ENCODE measurements around the gene SMAD3.
"Not testable (repeated sequence)": the region's sequence is repeated elsewhere in the genome, so short reads cannot be mapped to it uniquely, and the experiment has no call there.

The SMAD3 gene

DNA sequence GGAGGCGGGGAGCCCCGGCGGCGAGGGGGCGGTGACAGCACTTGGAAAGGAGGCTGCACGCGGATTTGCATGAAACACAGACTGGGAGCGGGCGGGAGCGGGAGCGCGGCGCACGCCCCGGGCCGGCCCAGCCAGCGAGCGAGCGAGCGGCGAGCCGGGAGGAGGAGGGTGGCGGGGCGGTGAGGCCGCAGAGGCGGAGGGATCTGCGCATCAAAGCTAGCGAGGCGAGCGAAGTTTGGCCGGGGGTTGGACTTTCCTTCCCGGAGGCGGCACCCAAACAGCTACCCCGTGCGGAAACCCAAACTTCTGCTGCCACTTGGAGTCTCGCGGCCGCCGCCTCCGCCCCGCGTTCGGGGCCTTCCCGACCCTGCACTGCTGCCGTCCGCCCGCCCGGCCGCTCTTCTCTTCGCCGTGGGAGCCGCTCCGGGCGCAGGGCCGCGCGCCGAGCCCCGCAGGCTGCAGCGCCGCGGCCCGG, at the start of gene SMAD3:
SMAD3 (plus strand) TSS at position 72 of the 475 bp plus-strand sequence. CDS start 553 bp downstream, outside the sequence.
- peak; percentile 83 for DNase-seq

DNA sequence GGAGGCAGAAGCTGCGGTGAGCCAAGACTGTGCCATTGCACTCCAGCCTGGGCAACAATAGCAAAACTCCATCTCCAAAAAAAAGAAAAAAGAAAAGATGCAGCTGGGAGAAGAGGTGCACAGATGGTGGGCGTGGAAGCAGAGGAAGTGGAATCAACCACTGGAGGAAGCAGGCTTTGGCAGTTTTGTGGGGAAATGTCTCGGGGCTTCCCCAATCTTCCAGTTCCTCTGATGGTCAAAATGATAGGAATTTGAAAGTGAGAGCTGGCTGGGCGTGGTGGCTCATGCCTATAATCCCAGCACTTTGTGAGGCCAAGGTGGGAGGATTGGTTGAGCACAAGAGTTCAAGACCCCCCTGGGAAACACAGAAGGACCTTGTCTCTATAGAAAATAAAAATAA, 48.1 kb upstream of the SMAD3 start:
- DNase-seq, result no peak

DNA sequence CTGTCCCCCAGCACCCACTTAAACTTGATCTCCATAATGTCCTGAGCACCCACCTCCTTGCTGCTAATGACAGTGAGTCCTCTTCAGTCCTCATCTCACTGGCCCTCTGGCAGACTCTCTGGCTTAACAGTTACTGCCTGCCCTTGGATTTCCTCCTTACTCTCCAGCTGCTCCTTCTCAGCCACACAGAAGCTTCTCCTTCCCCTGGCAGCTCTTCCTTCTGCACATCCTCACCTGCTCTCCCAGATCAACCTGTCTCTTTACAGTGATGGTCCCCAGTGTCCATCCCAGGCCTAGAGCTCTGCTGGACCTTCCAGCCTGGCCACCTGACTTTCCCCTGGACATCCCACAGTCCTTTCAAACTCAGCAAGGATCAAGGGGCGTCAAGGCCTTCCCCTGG, 47.4 kb upstream of the SMAD3 start:
- DNase-seq, result no peak

DNA sequence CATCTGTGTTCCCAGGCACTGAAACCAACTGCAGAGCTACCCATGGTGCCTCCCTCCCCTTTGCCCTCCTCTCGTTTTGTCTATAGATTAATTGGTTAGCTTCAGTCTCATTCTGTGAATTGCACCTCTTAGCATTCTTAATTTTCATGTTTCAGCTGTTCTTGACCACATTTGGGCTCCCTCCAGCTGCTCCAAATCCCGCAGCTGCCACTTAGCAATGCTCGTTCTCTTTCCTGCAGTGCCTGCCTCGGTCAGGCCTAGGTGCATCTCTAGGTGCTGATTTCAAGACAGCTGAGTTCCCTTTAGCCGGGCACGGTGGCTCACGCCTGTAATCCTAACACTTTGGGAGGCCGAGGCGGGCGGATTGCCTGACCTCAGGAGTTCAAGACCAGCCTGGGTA, 47.0 kb upstream of the SMAD3 start:
- DNase-seq, result no peak

DNA sequence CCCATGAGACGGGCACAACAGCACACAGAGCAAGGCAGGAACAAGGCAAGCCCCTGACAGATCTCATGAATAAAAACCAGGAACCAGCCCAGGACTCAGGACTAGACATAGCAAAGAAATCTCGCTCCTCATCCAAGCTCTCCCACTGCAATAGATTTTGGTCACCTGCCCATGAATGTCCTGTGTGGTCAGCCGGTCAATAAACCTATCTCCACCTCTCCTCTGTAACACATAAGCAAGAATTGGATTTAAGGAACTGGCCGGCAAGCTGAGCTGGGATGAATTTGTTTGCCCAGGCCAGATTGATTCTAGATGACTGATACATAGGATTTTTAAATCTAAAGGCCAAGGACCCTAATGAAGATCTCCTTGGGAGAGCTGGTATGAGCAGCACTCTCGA, 46.3 kb upstream of the SMAD3 start:
- DNase-seq, result no peak

DNA sequence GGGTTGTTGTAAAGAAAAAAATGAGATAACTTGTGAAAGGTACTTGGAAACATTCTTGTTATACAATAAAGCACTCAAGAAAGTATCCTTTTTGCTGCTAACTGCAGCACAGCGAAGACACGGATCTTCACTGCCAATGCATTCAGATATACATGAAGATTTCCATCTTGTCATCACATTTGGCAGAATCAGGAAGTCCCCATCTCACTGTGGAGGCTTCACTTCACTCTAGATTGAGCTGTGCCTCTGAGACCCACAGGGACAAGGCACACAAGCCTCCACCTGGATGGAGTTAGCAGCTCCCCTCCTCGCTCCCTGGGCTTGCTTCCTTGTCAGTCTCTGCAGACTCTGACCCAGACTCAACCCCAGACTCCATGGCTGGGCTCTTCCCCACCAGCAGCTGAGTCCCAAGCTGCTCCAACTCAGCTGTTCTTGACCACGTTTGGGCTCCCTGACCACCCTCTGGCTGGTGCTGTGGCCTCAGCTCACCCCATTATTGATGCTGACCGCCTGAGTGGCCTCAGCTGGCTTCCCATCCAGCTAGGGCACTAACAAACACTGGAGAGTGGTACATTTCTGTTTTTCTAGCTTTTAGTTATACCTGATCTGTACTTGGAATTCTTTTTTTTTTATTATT, 45.4 kb upstream of the SMAD3 start:
- DNase-seq, result no peak

DNA sequence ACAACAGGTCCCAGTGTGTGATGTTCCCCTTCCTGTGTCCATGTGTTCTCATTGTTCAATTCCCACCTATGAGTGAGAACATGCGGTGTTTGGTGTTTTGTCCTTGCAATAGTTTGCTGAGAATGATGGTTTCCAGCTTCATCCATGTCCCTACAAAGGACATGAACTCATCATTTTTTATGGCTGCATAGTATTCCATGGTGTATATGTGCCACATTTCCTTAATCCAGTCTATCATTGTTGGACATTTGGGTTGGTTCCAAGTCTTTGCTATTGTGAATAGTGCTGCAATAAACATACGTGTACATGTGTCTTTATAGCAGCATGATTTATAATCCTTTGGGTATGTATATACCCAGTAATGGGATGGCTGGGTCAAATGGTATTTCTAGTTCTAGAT, 44.7 kb upstream of the SMAD3 start:
- DNase-seq, result not testable (repeated sequence)

DNA sequence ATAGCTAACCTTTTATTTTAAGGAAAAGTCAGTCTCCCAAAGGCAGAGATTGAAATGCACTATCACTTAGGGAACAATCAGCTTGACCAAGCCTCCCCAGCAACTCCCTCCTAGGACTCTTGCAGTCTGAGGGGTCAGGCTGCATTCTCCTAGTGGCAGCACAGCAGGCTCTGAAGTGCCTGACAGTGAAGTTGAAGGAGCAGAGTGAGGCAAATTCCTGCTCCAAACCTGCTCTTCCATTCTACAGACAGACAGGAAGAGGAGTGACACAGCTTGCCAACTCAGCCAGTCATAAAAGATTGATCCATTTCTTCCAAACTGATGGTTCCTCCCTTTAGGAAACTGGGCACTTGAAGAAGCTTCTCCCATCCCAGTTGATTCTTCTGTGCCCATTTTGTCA, 43.9 kb upstream of the SMAD3 start:
- no peak for DNase-seq

DNA sequence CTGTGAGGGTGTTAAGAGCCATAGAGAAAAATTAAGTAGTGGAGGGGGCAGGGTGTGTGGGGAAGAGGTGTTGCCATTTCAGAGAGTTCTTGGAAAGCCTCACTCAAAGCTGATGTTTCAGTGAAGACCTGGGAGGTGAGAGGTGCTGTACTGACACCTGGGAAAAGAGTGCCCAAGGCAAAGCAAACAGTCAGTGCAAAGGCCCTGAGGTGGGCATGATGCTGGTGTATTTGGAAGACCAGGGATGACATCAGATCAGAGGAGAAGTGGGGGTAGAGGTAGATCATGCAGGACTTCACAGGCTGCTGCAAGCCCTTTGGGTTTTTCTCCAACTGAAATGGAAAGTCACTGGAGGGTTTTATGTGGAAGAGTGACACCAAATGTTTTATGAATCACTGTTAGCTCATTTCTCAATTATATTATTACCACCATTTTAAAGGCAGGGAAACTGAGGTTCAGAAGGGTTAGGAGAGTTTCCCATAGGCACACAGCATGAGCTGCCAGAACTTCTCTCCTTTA, 42.8 kb upstream of the SMAD3 start:
- no peak for DNase-seq

DNA sequence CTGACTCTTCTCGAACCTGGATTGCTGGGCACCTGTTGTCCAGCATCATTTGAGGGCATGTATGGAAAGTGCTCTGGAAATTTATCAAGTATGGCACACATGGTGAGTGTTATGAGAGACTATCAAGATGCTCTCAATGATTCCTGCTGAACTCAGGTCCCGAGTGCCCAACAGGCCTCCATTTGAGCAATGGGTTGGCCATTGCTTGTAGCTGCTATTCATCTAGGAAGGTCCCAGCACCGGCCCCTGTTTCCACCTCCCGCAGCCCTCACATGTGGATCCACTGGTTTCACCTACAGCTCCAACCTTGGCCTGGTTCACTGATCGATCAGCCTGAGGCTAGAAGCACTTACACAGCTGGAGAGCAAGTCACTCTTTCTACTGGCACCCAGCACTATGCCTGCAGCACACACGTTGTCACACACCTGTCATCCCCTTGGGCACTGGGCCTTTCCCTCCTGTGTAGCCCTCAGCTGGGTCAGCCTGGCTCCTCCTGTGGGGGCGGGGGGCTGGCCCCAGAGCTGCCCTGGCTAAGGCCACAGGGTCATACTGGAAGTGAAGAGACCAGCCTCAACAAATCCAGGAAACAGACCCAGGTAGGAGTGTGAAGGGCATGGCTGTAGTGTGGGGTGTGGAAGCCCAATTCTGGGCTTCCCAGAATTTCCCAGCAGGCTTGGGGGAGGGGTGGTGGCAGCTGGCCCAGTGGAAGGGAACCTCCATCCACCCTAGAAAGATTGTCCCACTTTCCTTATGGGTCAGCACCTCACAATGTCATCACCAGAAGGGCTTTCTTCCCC, 41.7 kb upstream of the SMAD3 start:
- no peak for DNase-seq

DNA sequence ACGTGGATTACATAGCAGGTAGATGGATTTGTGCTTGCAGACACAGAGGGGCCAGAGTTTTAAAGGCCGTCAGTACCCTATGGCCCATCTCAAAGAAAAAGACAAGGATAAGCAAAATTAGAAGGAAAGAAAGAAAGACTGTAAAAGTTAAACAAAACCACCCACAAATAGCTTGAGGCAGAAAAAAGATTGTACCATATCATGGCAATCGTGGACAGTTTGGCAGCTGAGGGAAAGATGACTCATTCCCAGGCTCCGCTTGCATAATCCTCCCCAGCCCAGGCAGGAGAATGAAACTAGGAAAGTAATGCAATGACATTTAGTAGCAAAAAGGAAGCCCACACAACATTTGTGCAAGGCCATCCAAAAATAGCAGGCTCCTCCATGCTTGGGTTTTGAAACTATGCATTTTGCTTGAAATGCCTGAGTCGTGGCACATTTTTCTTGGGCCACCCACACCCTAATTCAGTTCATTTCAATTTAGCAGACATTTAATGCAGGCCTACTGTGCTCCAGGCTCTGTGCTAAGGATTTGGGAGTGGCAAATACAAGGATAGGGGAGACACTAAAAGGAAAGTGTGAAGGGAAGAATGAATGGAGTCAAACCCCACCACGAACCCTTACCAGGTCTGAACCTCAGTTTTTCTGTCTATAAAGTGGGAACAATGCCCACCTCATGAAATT, 40.9 kb upstream of the SMAD3 start:
- DNase-seq, result peak; percentile 54

DNA sequence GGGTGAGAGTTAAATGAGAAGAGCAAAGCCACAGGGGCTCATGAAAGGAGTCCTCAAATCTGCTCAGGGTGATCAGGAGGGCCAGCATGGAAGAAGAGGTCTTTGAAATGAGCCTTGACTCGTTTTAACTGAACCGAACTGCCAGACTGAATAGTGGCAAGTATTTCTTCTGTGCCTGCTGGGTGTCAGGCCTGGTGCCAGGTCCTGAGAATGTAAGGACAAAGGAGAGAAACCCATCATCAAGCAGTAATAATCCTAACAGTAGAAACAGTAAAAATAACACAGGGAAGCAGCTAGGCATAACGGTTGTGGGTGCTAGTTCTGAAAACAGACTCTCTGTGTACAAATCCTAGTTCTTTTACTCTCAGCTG, 40.4 kb upstream of the SMAD3 start:
- no peak for DNase-seq

DNA sequence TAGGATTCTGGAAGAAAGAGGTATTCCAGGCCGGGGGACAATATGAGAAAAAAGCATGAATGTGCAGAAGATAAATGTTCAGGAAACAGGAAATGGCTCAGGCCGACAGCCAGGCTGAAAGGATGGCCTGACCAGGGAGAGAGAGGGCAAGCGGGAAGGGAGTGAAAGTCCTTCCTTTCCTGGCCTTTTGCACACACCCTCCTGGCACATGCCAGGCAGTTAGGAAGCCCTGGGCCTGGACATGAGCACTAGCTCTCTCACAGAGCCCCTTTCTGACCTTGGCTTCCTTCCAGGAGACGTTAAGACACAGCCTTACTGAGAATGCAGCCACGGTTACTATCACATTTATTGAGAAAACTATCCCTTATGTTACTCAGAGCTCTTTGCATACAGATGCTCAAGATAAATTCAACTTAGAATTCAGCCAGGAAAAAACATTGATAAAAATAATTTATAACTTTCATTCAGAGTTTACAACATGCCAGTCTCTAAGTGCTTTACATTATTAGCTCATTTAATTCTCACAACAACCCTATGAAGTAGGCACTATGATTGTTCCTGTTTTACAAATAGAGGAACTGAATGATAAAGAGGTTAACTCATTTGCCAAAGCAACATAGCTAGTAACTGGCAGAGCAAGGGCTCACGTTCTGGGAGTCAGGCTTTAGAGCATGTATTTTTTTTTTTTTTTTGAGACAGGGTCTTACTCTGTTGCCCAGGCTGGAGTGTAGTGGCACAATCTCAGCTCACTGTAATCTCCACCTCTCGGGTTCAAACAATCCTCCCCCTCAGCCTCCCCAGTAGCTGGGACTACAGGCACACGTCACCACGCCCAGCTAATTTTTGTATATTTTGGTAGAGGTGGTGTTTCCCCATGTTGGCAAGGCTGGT, 39.4 kb upstream of the SMAD3 start:
- DNase-seq, result no peak

DNA sequence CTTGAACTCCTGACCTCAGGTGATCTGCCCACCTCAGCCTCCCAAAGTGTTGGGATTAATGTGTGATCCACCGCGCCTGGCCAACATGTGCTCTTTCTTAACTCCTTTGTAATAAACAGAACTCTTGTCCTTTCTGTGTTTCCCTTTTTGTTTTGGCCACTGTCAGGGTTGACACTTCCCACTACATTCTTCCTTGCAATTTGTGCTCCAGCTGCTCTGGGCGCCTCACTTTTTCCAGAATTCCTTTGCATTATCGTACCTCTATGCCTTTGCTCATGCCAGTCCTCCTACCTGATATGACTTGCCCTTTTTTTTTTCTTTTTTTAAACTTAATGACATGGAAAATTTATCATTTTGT, 38.8 kb upstream of the SMAD3 start:
- no peak for DNase-seq

DNA sequence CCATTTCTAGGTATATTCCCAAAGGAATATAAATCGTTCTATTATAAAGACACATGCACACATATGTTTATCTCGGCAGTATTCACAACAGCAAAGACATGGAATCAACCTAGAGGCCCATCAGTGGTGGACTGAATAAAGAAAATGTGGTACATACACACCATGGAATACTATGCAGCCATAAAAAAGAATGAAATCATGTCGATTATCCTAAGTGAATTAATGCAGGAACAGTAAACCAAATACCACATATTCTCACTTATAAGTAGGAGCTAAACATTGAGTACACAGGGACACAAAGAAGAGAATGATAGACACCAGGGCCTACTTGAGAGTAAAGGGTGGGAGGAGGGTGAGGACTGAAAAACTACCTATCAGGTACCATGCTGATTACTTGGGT, 37.0 kb upstream of the SMAD3 start:
- not testable (repeated sequence) for DNase-seq

DNA sequence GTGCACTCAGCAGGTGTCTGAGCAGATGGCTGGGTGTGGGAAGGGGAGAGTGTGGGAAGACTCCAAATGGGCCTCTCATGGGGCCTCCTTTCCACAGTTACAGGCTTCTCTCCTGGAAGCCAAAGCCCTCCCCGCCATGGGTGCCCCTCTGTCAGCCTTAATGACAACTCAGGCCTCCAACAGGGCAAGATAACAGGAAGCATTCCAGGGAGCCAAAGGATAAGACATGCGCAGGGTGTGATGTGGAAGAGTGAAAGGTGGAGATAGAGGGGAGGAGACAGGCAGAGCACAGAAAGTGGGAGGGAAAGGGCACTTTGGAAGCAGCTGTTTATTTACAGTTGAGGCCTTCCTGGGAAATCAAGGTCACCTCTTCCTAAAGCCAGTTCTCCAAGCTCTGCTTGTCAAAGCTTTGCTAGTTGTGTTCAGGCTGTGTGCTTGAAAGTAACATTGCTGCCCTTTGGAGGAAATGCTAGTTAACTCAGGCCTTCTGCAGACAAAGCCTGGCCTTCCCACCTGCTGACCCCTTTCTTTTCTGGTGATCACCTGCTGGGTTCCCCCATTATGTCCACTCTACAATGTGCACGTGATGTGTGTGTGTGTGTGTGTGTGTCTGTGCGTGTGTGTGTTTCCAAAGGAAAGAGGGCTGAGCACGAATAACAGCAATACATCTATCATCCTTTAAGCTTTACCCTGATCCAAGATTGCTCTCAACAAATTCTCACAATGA, 35.2 kb upstream of the SMAD3 start:
- no peak for DNase-seq

DNA sequence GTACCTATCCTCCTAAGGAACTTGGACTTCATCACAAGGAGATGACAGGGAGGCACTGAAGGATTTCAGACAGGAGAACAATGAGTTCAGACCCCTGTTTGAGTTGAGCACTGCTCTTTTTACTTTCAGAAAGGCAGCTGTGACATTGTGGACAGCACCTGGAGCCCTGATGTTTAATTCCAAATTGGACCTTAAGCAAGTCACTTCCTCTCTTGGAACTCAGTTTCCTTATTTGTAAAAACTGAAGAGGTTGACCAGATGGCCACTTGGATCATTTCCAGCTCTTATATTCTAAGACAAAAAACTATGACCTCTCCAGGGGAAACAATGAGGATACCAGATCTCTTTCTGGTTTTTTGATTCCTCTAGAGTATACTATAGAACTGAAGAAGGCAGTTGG, 34.1 kb upstream of the SMAD3 start:
- no peak for DNase-seq

DNA sequence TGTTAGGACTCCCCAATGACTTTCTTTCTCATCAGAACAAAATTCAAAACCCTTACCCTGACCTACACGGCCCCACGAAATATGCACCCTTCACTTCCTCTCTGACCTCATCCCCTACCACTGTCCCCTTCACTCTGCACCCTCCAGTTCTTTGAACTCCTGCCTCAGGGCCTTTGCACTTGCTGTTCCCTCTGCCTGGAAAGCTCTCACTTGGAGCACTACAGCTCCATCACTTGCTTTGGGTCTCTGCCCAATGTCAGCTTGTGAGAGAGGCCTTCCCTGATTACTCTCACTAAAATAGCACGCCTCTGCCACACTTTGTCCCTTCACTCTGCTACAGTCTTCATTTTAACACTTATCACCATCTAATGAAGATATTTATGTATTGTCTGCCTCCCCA, 32.8 kb upstream of the SMAD3 start:
- no peak for DNase-seq

DNA sequence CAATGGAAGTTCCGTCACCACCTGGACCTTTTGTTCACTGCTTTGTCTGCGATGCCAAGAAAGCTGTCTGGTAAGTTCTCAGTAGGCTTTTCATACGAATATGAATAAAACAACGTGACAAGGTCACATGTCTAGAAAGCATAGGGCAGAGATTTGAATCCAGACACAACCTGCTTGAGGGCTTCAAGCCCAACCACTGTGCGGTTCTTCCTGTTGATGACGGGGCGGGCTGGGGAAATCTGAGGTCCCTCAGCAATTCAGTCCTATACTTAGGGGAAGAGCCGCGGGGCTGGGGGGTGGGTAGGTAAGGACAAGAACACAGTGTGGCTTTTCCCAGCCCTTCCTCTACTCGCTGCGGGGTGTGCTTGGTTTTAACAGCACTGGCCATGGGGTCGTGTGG, 32.4 kb upstream of the SMAD3 start:
- no peak for DNase-seq

DNA sequence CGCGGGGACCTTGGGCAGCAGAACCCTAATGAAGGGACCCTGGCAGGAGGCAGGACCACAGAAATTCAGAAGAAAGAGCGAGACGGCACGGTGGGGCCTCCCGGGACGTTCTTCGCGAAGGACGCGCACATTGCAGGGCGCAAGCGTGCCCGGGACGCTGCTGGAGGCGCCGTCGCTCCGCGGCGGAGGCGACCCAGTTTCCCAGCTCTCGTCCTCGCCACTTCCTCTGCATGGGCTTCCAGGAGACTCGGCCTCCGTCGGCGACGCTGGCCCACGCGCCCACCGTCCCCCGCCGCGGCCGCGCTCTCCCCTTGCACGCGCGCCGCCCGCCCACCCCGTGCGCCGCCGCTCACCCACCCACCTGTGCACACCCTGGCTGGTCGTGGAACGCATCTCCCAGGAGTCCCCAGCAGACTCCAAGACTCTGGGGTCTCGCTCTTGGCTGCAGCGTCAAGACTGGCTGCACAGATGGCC, 31.8 kb upstream of the SMAD3 start:
- DNase-seq, result no peak

DNA sequence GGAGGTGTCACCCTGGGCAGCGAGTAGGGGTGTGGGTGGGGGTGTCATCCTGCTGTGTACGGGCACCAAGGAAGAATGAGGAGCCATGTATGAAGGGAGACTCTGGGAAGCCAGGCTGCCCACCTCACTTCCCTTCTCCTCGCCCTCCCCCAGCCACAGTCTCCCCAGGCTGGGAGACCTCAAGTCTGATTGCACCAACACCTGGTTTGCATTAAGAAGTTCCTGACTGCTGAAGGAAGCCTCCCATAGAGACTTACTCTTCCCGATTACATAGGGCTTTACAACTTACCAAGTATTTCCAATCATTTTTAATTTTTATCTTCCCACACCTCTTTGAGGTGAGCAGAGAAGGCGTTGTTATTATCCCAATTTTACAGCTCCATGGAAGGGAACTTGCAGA, 29.5 kb upstream of the SMAD3 start:
- DNase-seq, result no peak
